Caki2 (cell line): ENCODE results near the gene RPL19. TPM values are rescaled to one million over a fixed set of nuclear protein-coding genes. Genes with fewer than 3 reads are reported as not detected.
A peak's percentile ranks its signal among the peaks of the same experiment; 100 is the strongest.
"Not testable (repeated sequence)": the region's sequence is repeated elsewhere in the genome, so short reads cannot be mapped to it uniquely, and the experiment has no call there.

Experiments
- DNase-seq: peaks from one replicate; pipeline ENCODE4 v3.0.0-alpha.2; 2015; ENCODE audit warnings: low read depth
- in situ Hi-C: cut with HindIII; loops from 2 replicates; pipeline ENCODE4 v1.10.0; 2016; ENCODE audit warnings: low sequenced_read_pairs, low pct_unique_long_range_greater_than_20kb, mixed read lengths
- total RNA-seq: library from RNA; depleted of rRNA; stranded (reverse); fragments of >200 nt; shearing (Covaris generic); gene quantifications from 2 replicates; pipeline ENCODE4 v1.2.3, GENCODE V29; 2014; ENCODE audit warnings: low replicate concordance; rRNA removed

Gene RPL19
- total RNA-seq, result 2,576 and 2,794 TPM in 2 replicates

GRCh38 chr17:39200070-39200879 is at the start of gene RPL19:
RPL19 (plus strand) TSS chr17:39200283; CDS start chr17:39200345, 62 bp downstream.
- no peak for DNase-seq
- in situ Hi-C loops, result no loop called here

DNA sequence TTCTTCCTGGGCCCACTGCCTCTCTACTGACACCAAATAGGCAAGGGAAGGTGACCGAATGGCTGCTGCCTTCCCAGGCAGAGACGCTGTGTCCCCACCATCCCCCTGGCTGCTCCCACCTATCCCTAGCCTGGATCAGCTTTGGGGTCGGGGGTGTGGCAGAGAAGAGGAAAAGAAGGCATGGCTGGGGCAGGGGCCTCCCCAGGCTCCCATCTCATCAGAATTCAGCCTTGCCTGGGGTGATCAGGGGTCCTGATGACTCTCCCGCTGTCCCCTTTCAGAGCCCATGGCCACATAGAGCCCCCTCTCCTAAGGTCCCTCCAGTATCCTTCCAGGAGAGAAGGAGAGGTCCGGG is 49.3 kb upstream of the RPL19 start:
- in situ Hi-C loops, result no loop called here
- no peak for DNase-seq

DNA sequence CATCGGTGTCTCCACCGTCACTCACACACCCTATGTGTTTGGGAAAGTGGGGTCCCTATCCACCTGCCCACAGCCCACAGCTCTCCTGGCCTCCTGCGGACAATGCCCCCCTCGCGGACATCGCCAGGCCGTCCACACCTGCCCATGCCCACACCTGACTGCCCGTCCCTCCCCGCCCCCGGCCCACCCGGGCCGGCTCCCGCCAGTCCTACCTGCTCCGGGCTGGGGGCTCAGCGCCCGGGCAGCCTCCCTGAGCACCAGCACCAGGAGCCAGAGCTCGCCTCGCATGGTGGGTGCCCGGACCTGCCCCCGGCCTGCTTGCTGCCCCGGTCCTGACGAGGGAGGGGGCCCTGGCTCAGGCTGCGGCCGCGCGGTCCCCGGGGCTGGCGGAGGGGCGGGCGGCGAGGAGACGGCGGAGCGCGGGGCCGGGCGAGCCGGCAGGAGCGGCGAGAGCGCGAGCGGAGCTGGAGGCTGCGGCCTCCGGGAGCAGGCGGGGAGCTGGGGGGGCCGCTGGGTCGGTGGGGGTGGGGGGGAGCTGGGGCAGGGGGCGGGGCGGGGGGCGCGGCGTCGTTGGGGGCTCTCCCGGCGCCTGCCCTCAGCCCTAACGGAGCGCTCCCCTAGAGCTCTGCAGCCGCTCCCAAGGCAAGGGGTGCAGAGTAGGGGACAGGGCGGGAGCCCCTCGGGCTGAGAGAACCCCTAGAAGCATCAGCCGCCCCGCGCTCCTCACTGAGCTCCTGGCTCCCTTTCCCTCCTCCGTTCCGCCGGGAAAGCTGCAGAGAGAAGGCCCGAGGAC is 48.7 kb upstream of the RPL19 start, which contains the start of gene PLXDC1:
TSS of gene PLXDC1 (minus strand) at position 488 of the 793 bp plus-strand sequence. CDS start at position 288, 200 bp downstream.
- in situ Hi-C loops, result no loop called here
- no peak for DNase-seq

DNA sequence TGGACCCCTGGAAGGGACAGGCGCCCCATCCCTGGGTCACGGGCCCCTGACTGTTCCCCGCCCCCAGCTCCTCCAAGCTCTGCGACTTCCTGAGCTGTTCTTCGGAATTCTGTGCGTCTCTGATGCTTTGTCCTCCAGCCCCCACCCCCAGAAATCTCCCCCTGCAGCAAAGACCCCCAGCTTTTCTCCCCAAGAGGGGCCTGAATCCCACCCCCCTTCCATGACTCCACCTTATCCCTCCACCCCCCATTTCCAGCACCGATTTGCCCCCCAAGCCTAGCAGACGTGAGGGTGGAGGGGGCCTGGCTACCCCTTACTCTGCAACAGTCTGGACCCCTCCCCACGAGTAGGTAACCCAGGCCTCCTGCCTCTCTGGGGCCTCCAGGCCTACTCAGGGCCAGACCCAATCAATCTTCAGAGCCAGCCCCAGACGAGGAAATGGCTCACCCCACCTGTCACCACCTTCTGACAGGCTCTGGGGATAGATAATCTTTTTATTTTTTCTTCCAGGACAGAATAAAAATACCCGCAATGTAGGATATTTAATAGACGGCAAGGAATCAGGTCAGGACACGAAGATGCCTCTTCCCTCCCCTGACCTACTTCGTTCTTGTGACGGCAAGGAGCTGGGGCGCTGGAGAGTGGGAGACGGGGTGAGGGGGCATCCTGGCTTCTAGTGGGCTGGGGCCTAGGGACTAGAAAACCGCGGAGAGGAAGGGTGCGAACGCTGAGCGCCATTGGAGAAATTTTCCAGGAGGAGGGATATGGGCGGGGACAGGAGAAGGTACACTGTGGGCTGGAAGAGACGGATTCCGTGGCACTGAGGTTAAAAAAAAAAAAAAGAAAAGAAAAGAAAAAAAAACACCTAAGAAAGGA is 47.9 kb upstream of the RPL19 start:
- no peak for DNase-seq
- in situ Hi-C loops, result no loop called here

- peak; percentile 89 for DNase-seq
- in situ Hi-C loops, result no loop called here
These were observed 46.5 kb upstream of the RPL19 start for GRCh38 chr17:39153599-39154051.

- no peak for DNase-seq
- in situ Hi-C loops, result no loop called here
These were observed 44.4 kb upstream of the RPL19 start for GRCh38 chr17:39155654-39156053.

DNA sequence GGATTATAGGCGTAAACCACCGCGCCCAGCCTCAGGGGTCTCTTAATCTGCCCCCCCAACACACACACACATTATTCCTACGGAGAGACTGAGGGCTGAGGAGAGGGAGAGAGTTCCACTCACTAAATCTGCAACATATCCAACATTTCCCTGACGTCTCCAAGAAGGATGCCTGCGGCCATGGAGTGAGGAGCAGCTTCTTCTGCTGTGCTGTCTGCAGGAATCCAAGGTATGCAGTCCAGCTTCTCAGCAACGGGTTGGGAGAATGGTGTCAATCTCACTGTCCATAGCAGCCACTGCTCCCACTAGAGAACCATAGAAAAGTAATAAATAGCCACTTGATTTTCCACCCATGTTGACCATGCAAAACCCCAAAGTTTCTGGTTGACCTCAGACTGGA is 43.6 kb upstream of the RPL19 start:
- no peak for DNase-seq
- in situ Hi-C loops, result no loop called here

- in situ Hi-C loops, result no loop called here
- no peak for DNase-seq
These were observed 41.5 kb upstream of the RPL19 start for GRCh38 chr17:39158623-39159022.

DNA sequence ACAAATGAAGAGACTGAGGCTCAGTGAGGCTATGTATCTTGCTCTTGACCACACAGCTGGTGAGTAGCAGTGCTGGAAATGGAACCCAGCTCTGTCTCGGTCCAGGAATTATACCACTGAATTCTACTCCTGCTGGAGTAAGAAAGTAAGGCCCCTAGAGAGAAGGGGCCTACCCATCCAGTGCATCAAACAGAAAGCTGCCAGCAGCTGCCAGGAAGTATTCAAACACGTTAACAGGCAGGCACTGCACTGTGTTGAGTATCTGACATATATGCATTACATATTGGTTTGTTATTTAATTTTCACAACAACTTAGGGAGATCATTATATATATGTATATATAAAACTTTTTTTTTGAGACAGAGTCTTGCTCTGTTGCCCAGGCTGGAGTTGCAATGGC is 38.1 kb upstream of the RPL19 start:
- in situ Hi-C loops, result no loop called here
- DNase-seq, result no peak

DNA sequence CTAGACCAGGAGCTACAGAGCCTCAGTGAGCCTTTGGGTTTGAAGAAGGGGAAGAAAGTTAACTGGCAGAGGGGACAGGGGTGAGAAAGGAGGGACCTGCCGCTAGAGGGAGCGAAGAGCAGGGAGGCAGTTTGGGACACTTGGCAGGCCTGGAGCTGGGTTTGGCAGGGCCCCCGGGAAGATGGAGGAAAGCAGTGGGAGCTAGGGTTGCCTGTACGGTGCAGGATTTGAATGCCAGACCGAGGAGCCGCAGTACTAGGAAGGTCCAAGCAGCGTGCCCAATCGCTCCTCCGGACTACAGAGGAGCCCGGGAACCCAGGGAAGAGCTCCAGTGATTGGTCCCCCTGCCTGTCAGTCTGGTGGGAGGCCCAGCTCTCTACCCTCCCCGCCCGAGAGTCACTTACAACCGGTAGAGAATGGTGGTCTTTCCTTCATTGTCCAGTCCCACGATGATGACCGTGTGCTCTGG is 35.4 kb upstream of the RPL19 start:
- in situ Hi-C loops, result no loop called here
- no peak for DNase-seq

- DNase-seq, result no peak
- in situ Hi-C loops, result no loop called here
These were observed 34.8 kb upstream of the RPL19 start for GRCh38 chr17:39165178-39165840.

- DNase-seq, result no peak
- in situ Hi-C loops, result no loop called here
These were observed 34.2 kb upstream of the RPL19 start, which contains the start of gene ARL5C for GRCh38 chr17:39165841-39166349. ARL5C (minus strand) TSS chr17:39166161; CDS start chr17:39165760, 401 bp downstream.

GRCh38 chr17:39166437-39167335 is 33.4 kb upstream of the RPL19 start:
- in situ Hi-C loops, result no loop called here
- DNase-seq, result no peak

DNA sequence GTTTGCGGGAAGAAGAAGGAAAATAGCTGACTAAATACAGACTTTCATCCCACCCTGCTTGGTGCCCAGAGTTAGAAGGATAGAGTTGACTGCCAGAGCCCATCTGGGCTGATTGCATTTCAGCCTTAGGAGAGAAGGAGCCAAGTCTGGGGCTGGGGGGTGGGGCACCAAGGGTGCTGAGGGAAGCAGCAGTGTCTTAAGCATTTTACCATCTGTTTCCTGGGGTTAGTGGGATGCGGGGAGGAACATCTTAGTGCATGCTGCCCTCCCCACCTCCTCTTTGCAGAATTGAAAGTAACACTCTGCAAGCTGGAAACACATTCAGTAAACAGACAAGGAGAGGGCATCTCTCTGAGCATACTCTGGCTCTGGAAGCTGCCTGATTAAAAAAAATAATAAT is 32.6 kb upstream of the RPL19 start:
- in situ Hi-C loops, result no loop called here
- DNase-seq, result no peak

DNA sequence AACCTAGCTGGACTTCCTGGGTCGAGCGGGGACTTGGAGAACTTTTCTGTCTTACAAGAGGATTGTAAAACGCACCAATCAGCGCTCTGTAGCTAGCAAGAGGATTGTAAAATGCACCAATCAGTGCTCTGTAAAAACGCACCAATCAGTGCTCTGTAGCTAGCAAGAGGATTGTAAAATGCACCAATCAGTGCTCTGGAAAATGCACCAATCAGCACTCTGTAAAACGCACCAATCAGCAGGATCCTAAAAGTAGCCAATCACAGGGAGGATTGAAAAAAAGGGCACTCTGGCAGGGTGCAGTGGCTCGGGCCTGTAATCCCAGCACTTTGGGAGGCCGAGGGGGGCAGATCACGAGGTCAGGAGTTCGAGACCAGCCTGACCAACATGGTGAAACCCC is 31.6 kb upstream of the RPL19 start:
- in situ Hi-C loops, result not testable (repeated sequence)

DNA sequence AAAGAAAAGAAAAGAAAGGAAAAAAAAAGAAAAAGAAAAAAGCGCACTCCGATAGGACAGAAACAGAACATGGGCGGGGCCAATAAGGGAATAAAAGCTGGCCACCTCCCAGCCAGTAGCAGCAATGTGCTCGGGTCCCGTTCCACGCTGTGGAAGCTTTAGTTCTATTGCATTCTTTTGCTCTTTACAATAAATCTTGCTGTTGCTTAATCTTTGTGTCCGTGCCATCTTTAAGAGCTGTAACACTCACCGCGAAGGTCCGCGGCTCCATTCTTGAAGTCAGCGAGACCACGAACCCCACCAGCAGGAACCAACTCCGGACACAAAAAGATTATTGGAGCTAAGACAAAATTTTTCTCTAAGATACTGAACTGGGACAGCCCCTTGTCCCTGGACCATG is 31.0 kb upstream of the RPL19 start:
- DNase-seq, result no peak
- in situ Hi-C loops, result no loop called here

More for the DNA sequence above, 31.6 kb upstream of the RPL19 start:
- DNase-seq, result not testable (repeated sequence)

GRCh38 chr17:39169518-39169917 is 30.6 kb upstream of the RPL19 start:
- DNase-seq, result no peak
- in situ Hi-C loops, result no loop called here
